HCT116 (cell line): Measurements from ENCODE around the gene DDRGK1.

Experiments
- CBX3 ChIP-seq: IDR thresholded peaks from 2 replicates; pipeline ENCODE4 v1.6.1; 2012; ENCODE audit warnings: low read depth
- EZH2 ChIP-seq: fragments of 200-600 bp; sonication (generic); IDR thresholded peaks from 2 replicates; pipeline ENCODE4 v1.6.1; 2017; ENCODE audit warnings: antibody characterized with exemption, mixed run types
- EZH2phosphoT487 ChIP-seq: fragments of 200-600 bp; IDR thresholded peaks from 2 replicates; pipeline ENCODE4 v1.6.1; 2018; ENCODE audit warnings: antibody characterized with exemption, borderline replicate concordance
- JUND ChIP-seq: IDR thresholded peaks from 2 replicates; pipeline ENCODE4 v1.6.1; 2012
- MAX ChIP-seq: IDR thresholded peaks from 2 replicates; pipeline ENCODE4 v1.6.1; 2012
- POLR2A ChIP-seq: IDR thresholded peaks from 2 replicates; pipeline ENCODE4 v1.7.0; 2011; ENCODE audit warnings: borderline replicate concordance; ENCODE audit not compliant: insufficient read depth, insufficient read length; ENCODE audit errors: extremely low read depth
- POLR2AphosphoS5 ChIP-seq: IDR thresholded peaks from 2 replicates; pipeline ENCODE4 v1.6.1; 2011; ENCODE audit warnings: mild to moderate bottlenecking, low read depth, low read length, moderate library complexity
- REST ChIP-seq: IDR thresholded peaks from 2 replicates; pipeline ENCODE4 v1.6.1; 2012; ENCODE audit warnings: low read depth
- SIN3A ChIP-seq: IDR thresholded peaks from 2 replicates; pipeline ENCODE4 v1.6.1; 2012; ENCODE audit warnings: low read depth
- YY1 ChIP-seq: IDR thresholded peaks from 2 replicates; pipeline ENCODE4 v1.6.1; 2011; ENCODE audit warnings: low read length, low read depth, moderate library complexity, mild to moderate bottlenecking; ENCODE audit not compliant: insufficient replicate concordance; ENCODE audit errors: extremely low read depth
- ZFX ChIP-seq: fragments of 450-650 bp; IDR thresholded peaks from 2 replicates; pipeline ENCODE4 v1.6.1; 2017
- ZNF274 ChIP-seq: fragments of 200-500 bp; sonication (Bioruptor generic); IDR thresholded peaks from 2 replicates; pipeline ENCODE4 v1.6.1; 2014; ENCODE audit warnings: mild to moderate bottlenecking, low read depth, low read length, inconsistent platforms
- TF ChIP-seq, protein P1 (sequence below), 3 experiments: fragments of 200-600 bp in 1 of 3; sonication (generic) in 1 of 3; IDR thresholded peaks in 2 of 3; conservative IDR thresholded peaks in 1 of 3; 2 replicates each; pipeline ENCODE4 v1.5.1; 2012 to 2017; ENCODE audit warnings: low read depth in 2 of 3, low read length in 2 of 3, antibody characterized with exemption in 1 of 3, borderline replicate concordance in 1 of 3, control low read depth in 1 of 3, mild to moderate bottlenecking in 1 of 3, mixed read lengths in 1 of 3, mixed run types in 1 of 3, moderate library complexity in 1 of 3; ENCODE audit not compliant: insufficient read depth in 1 of 3

GRCh38 chr20:3227936-3228749, 23.7 kb upstream of the DDRGK1 start:
- TF ChIP-seq POLR2AphosphoS5 (no peak), MAX (no peak), JUND (no peak), EZH2 (no peak), POLR2A (no peak), CBX3 (no peak), ZFX (no peak), SIN3A (no peak), ZNF274 (no peak), EZH2phosphoT487 (no peak), YY1 (no peak), REST (no peak)
- TF ChIP-seq, protein P1, sequence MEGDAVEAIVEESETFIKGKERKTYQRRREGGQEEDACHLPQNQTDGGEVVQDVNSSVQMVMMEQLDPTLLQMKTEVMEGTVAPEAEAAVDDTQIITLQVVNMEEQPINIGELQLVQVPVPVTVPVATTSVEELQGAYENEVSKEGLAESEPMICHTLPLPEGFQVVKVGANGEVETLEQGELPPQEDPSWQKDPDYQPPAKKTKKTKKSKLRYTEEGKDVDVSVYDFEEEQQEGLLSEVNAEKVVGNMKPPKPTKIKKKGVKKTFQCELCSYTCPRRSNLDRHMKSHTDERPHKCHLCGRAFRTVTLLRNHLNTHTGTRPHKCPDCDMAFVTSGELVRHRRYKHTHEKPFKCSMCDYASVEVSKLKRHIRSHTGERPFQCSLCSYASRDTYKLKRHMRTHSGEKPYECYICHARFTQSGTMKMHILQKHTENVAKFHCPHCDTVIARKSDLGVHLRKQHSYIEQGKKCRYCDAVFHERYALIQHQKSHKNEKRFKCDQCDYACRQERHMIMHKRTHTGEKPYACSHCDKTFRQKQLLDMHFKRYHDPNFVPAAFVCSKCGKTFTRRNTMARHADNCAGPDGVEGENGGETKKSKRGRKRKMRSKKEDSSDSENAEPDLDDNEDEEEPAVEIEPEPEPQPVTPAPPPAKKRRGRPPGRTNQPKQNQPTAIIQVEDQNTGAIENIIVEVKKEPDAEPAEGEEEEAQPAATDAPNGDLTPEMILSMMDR (IDR thresholded peaks at IDR 0.05 in 2 of 3, conservative IDR thresholded peaks at IDR 0.05 in 1 of 3; ENCODE audit: borderline replicate concordance in 1 of 3, insufficient read depth in 1 of 3, low read depth in 2 of 3, low read length in 2 of 3): no peak
